Activated T-cell treated with anti-CD3 and anti-CD28 coated beads for 48 hours (primary cell): ENCODE data around the gene SYT2.

ENCODE experiments used
- DNase-seq: peaks from one replicate; pipeline ENCODE4 v3.0.0-alpha.2; 2020; ENCODE audit warnings: low read depth

The SYT2 gene

GRCh38 chr1:202677433-202677832 is 32.8 kb downstream of the SYT2 start:
- DNase-seq: no peak

DNA sequence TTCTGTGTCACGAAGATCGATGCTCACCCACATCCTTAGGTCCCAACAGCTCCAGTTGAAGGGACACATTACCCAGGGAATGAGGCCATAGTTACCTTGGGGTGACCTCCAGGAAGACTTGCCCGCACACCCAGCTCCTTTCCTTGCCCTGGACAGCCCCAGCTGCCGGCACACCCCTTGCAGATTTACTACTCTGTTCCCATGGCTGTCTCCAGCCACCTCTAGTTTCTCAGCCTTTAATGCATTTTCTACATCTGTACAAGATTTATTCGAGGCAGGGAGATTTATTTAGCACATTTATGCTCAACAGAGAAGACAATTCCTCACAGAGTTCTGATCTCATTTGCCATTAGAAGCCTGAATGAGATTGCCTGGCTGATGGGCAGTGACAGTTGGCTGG is 36.7 kb downstream of the SYT2 start:
- DNase-seq: no peak

GRCh38 chr1:202671399-202671798 is 38.9 kb downstream of the SYT2 start:
- no peak for DNase-seq

- DNase-seq: no peak
Measured at GRCh38 chr1:202665417-202665816, 44.8 kb downstream of the SYT2 start.

DNA sequence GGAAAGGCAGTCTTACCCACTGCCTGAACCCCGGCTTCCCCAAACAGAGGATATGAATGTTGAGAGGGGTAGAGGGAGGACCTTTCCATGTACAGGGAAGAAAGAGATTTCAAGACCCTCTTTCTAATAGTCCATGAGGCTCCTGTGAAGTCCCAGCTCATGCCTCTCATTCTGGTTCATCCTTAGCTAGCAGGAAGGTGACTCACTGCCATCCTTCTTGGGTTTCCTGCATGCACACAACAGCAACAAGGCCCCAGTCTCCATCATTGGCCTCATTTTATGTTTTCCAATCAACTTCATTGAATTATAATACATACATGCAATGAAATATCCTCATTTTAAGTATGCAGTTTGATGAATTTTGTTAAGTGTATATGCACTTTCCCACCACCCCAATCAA is 46.2 kb downstream of the SYT2 start:
- DNase-seq: no peak

DNA sequence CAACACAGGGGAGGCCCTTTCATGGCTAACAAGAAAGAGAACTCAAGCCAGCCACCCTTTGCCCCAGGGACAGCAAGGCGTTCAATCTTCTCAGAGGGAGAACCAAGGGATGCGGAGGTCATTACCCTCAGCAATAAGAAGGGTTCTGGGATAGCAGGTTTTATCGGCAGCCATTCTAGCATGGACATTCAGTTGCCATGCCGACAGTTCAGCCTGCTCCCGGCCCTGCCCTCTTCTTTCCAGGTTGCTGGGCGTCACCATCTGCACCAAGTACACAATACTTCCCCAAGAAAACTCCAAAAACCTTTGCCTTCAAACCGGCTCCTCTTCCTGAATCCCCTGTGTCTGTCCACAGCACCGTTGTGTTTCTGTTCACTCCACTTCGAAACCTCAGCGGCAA is 47.1 kb downstream of the SYT2 start:
- no peak for DNase-seq

GRCh38 chr1:202662081-202662480 is 48.2 kb downstream of the SYT2 start:
- DNase-seq: no peak

DNA sequence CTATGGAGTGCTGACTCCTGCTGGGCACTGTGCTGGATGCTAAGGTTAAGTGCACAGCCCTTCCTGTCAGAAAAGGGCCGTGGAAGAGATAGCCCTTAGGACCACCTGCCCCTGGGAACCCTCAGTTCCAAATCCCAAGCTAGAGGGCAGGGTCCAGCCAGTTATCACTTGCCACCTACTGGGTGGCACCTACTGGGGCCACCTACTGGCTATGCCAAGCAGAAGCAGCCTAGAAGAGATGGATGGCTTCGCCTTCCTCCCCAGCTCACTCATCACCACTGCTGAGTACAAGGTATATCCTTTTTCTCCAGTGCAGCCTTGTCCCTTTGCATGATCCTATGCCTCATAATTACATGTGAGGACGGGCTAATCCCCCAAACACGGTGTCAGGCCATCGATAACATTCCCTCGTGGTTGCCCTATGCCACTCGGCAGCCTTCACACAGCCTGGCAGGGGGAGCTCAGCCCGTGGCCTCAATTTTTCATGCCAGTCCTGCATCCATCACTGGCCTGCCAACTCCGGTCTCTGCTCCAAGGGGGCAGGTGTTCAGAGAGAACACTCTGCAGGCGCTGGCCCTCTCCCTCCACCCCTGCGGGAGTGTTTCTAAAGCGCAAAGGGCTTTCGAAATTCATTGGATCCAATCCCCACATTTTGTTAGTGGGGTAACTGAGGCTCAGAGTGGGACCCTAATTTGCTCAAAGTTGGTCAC is 49.0 kb downstream of the SYT2 start:
- no peak for DNase-seq

- no peak for DNase-seq
Measured at GRCh38 chr1:202659974-202660373, 50.3 kb downstream of the SYT2 start.

DNA sequence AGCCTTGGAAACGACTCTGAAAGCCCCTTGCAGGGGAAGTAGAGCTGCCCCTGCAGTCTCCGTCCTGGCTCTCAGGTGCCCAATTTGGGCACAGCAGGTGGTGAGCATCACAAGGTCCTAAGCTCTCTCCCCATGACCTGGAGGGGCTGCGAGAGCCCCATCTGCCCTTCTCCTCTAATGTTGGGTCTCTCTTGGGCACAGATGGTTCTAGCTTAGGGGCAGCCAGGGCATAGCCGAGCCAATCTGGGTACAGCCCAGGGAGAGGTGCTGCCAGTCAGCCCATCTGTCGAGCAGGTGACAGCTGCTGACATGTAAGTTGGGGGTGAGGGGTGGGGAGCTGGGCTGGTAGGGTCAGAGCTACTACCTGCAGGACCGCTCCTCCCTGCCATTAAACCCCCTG is 50.7 kb downstream of the SYT2 start:
- DNase-seq: no peak

DNA sequence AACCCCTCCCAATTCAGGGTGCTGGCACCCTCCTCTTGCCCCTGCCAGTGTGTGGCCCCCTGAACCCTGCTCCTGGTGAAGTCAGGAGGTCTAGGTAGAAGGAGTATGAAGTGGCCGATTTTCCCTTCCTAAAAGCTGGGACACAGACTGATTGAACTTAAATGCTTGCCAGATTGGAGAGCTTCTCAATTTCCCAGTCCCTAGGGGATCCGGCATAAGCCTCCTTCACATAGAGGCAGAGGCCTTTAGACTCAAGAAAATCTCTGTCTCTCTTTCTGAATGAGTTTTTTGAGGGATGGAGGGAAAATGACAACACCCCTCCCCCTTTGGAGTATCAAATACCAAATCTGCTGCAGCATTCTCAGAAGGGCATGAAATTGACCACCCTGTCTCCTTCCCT is 51.5 kb downstream of the SYT2 start:
- no peak for DNase-seq

DNA sequence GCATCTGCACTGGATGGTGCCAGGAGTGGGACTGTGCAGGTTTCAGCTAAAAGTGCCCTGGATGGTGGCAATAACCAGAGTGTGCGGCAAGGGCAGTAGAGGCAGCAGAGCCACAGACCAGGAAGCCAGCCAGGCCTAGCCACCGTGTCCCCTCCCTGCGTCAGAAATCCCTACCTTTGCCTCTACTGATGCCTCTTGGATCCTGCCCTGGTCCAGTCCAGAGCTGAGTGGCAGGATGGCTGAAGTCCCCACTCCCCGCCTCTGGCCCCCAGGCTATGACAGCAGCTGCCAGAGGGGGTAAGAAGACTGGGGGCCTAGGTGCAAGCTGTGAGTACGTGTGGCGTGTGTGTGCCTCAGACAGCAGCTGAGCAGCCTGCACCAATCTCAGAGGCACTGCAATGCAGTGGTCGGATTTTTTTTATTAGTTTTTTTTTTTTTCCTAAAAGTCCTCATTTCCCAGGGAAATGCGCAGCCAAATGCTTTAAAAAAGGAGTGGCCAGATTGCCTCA is 51.9 kb downstream of the SYT2 start:
- no peak for DNase-seq

- no peak for DNase-seq
Measured at GRCh38 chr1:202656951-202657646, 53.2 kb downstream of the SYT2 start.

- no peak for DNase-seq
Measured at GRCh38 chr1:202656057-202656456, 54.2 kb downstream of the SYT2 start.

DNA sequence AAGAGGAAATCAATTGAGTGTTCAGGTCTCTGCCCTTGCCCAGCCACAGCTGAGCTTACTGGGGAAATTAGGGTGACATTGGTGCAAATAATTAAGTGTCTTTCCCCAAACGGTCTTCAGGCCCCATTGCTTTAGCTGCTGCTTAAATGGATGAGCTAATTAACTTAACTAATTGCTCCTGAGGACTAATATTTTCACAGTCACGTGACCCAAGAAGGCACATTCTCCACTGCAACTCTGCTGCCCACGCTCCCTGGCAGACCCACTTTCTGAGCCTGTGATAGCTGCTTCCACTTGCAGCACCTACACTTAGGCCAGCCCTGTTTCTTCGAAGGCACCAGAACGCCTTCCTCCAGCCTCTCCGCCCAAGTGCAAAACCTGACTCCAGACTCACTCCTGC is 56.2 kb downstream of the SYT2 start:
- no peak for DNase-seq

DNA sequence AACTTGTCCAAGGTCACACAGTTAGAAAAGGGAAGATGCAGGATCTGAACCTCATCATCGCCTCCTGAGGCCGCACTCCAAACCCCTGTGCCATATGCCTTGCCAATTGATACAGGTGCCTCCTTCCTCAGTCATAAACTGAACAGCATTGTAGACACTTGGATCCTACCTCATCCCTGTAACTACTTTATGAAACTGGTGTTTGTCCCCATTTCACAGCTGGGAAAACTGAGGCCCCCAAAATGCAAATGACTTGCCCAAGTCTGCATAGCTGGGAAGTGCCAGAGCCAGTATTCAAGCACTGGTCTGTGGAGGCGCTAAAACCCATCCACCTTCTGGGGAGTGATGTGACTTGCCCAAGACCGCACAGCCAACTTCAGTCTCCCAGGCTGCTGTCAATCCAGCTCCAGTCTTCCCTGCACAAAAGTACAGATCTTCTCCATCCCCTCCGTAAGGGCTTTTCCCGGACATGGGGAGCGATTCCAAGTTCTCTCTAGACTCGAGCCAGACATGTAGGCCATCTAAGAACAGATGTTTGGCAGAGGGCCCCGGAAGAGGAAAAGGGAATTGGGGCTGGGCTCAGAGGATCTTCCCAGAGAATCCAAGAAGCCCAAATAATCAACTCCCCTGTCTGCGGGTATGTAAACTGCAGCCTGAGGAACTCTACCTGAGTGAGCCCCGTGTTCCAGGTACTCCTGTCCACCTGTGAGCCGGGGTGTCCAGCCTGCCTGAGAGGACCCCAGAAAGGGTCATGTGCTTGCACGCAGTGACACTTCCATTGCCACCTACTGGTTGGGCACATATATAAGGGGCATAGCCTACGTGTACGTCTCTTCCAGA is 60.5 kb downstream of the SYT2 start:
- DNase-seq: no peak

GRCh38 chr1:202648605-202649226 is 61.5 kb downstream of the SYT2 start:
- DNase-seq: no peak

DNA sequence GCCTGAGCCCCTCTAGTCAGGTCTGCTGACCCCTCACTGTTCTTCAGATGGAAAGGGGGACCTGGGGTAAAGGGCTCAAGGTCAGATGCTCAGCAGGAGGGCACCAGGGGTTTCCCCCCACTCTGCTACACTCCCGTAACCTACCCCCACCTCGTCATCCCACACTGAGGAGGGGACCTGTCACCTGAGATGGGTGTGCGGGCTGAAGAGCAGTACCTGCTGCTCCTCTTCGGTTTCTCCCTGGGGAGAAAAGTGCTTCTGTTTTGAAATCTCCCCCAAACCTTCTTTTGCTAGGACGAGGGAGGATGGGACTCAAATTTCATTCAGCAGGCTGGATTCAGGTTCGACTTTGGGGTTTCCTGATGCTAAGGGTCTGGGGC is 65.2 kb downstream of the SYT2 start:
- DNase-seq: no peak

DNA sequence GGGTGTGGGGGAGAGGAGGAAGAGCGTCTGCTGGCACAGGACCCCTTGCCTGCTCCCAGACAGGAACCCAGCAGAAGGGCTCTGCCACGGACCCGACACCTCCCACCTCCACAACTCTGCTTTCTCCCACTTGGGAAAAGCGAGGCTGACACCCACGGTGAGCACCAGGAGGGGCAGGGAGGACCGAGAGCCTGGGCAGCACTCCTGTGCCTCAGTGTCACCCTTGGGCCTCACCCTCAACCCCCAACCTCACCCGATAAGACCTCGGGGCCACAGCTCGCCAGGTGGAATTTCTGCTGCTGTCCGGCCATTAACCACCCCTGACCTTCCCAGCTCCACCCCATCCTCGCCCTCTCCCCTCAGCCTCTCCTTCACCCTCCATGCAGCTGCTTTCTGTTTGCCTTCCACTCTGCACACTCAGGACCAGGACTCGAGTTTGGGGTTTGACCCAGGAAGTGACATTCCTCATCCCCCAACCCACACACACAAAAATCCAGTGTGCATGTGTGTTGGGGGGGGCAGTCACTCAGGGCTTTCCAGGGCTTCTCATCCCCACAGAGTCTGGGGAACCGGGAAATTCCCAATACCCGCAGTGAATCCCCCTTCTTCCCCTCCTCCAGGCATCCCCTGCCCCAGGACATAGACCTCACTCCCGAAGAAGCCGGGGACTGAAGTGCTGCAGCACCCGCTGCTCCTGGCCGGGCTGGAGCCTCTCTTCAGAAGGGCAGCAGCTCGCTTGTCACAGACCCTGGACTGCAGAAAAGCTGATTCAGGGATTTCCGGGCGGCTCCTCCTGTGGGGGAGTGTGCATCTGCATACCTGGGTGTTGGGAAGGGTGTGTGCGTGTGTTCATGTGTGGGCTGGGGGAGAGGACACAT is 65.8 kb downstream of the SYT2 start:
- no peak for DNase-seq

GRCh38 chr1:202643397-202644218 is 66.6 kb downstream of the SYT2 start:
- DNase-seq: no peak
